Endothelial cell of umbilical vein (primary cell): ENCODE results near the gene USP36. TPM values are rescaled to one million over a fixed set of nuclear protein-coding genes. Genes with fewer than 3 reads are reported as not detected.

Experiments
- BruUV-seq: library from RNA; stranded (reverse); fragments of 400-500 nt; replicated peaks from 2 replicates; lab custom pipeline; 2021; lab: Mats Ljungman, UMichigan
- CTCF ChIA-PET: fragments of 300-600, 350-600 bp; sonication (Branson Sonifier 250); formaldehyde crosslinking; loops from one replicate; lab custom pipeline; 2021; ENCODE audit warnings: antibody characterized with exemption, inconsistent platforms; lab: Charles Lee
- POLR2A ChIA-PET: fragments of 300-600, 350-600 bp; sonication (Branson Sonifier 250); formaldehyde crosslinking; loops from one replicate; lab custom pipeline; 2021; ENCODE audit warnings: antibody characterized with exemption, inconsistent platforms; lab: Charles Lee
- DNase-seq: peaks from one replicate; pipeline ENCODE4 v3.0.0-alpha.2; 2011; ENCODE audit warnings: low read depth, low spot score
- FAIRE-seq: peaks from 2 replicates; lab custom pipeline; 2011; peaks lifted over from hg19 to GRCh38; lab: Jason Lieb, UNC
- H2AFZ ChIP-seq: 2 replicates; pipeline ENCODE4 v1.6.0; 2012; ENCODE audit warnings: low read depth, low read length, control low read depth, inconsistent platforms
- H3K27ac ChIP-seq: 2 replicates; pipeline ENCODE4 v1.5.1; 2011; ENCODE audit warnings: low read depth, mild to moderate bottlenecking, control low read depth, low read length, moderate library complexity; ENCODE audit not compliant: insufficient read depth
- H3K27me3 ChIP-seq, 2 experiments: 2 replicates each; pipeline versions ENCODE4 v1.6.0 to v1.6.1; 2011; ENCODE audit warnings: low read length in 2 of 2, mixed read lengths in 1 of 2; ENCODE audit not compliant: control insufficient read depth in 2 of 2, insufficient read depth in 2 of 2
- H3K36me3 ChIP-seq, 2 experiments: 2 replicates in 1 of 2; 3 replicates in 1 of 2; pipeline ENCODE4 v1.5.1; 2011; ENCODE audit warnings: low read length in 2 of 2, mild to moderate bottlenecking in 1 of 2, moderate library complexity in 1 of 2; ENCODE audit not compliant: control insufficient read depth in 2 of 2, insufficient read depth in 2 of 2; ENCODE audit errors: extremely low read depth in 1 of 2
- H3K4me1 ChIP-seq: 3 replicates; pipeline ENCODE4 v1.5.1; 2011; ENCODE audit warnings: mild to moderate bottlenecking, low read length; ENCODE audit not compliant: control insufficient read depth, insufficient read depth; ENCODE audit errors: extremely low read depth
- H3K4me2 ChIP-seq: 2 replicates; pipeline ENCODE4 v1.6.1; 2011; ENCODE audit warnings: low read length, control low read depth, mixed read lengths; ENCODE audit not compliant: insufficient read depth
- H3K4me3 ChIP-seq, 3 experiments: fragments of 200-600 bp in 1 of 3; sonication (generic), shearing (Covaris generic) in 1 of 3; replicated peaks in 1 of 3; 2 replicates each; pipeline ENCODE4 v1.5.1; 2011 to 2016; ENCODE audit warnings: control low read depth in 3 of 3, low read length in 3 of 3, mild to moderate bottlenecking in 2 of 3, inconsistent platforms in 1 of 3, low read depth in 1 of 3, moderate library complexity in 1 of 3; ENCODE audit not compliant: insufficient read depth in 1 of 3
- H3K79me2 ChIP-seq: 2 replicates; pipeline ENCODE4 v1.6.0; 2012; ENCODE audit warnings: low read length, inconsistent platforms; ENCODE audit not compliant: control insufficient read depth, insufficient read depth
- H3K9ac ChIP-seq: replicated peaks from 2 replicates; pipeline ENCODE3; 2011; ENCODE audit warnings: low read length, control low read depth; ENCODE audit not compliant: insufficient read depth; ENCODE audit errors: extremely low read depth
- H3K9me1 ChIP-seq: replicated peaks from 3 replicates; pipeline ENCODE4 v1.6.0; 2011; ENCODE audit warnings: mild to moderate bottlenecking, low read length; ENCODE audit not compliant: control insufficient read depth, insufficient read depth; ENCODE audit errors: extremely low read depth
- H3K9me3 ChIP-seq: replicated peaks from 2 replicates; pipeline ENCODE4 v1.5.1; 2012; ENCODE audit warnings: low read length, inconsistent platforms; ENCODE audit not compliant: control insufficient read depth, insufficient read depth
- H4K20me1 ChIP-seq: replicated peaks from 2 replicates; pipeline ENCODE3; 2011; ENCODE audit warnings: mild to moderate bottlenecking, low read length; ENCODE audit not compliant: control insufficient read depth, insufficient read depth; ENCODE audit errors: extremely low read depth
- EZH2 ChIP-seq: IDR thresholded peaks from 2 replicates; pipeline ENCODE4 v1.6.1; 2012; ENCODE audit warnings: borderline replicate concordance, low read depth, mild to moderate bottlenecking, moderate library complexity, low read length, inconsistent platforms; ENCODE audit not compliant: severe bottlenecking
- FOS ChIP-seq: IDR thresholded peaks from 2 replicates; pipeline ENCODE4 v1.6.1; 2011; ENCODE audit warnings: mild to moderate bottlenecking, low read length, moderate library complexity, borderline replicate concordance; ENCODE audit not compliant: insufficient read depth
- GATA2 ChIP-seq: IDR thresholded peaks from 2 replicates; pipeline ENCODE4 v1.7.0; 2011; ENCODE audit warnings: low read depth, mild to moderate bottlenecking, moderate library complexity, mixed read lengths, low read length; ENCODE audit not compliant: insufficient read length, insufficient read depth
- JUN ChIP-seq: IDR thresholded peaks from 2 replicates; pipeline ENCODE4 v1.6.1; 2011; ENCODE audit warnings: borderline replicate concordance, low read depth; ENCODE audit not compliant: insufficient read length, insufficient read depth
- MAX ChIP-seq: IDR thresholded peaks from 2 replicates; pipeline ENCODE4 v1.6.1; 2011; ENCODE audit not compliant: insufficient read depth, insufficient read length
- MYC ChIP-seq: IDR thresholded peaks from one replicate; pipeline ENCODE4 v1.6.1; 2011; ENCODE audit warnings: mild to moderate bottlenecking, low read depth, low read length
- POLR2A ChIP-seq: IDR thresholded peaks from 2 replicates; pipeline ENCODE4 v1.6.1; 2012; ENCODE audit warnings: low read depth, mild to moderate bottlenecking, control low read depth, low read length
- POLR2AphosphoS5 ChIP-seq: IDR thresholded peaks from 2 replicates; pipeline ENCODE4 v1.6.1; 2012; ENCODE audit warnings: low read depth, mild to moderate bottlenecking, control low read depth, low read length, moderate library complexity; ENCODE audit not compliant: insufficient read depth
- dilution Hi-C: fragments of 300-500 bp; cut with MboI; formaldehyde crosslinking; loops from one replicate; pipeline ENCODE4 v1.15.0; 2019; ENCODE audit warnings: low sequenced_read_pairs; ENCODE audit not compliant: extremely low pct_ligation_motif_present
- intact Hi-C: fragments of 100-400 bp; cut with micrococcal nuclease; formaldehyde crosslinking; loops from one replicate; pipeline ENCODE4 v1.10.0; 2022
- polyA plus RNA-seq, 4 experiments: library from polyadenylated mRNA; depleted of rRNA in 3 of 4; stranded (reverse) in 3 of 4; unstranded in 1 of 4; fragments of >200 nt; gene quantifications; 2 replicates each; pipeline versions ENCODE4 v1.2.1 to v1.2.3, GENCODE V29; 2011 to 2012; ENCODE audit warnings: missing spikeins in 1 of 4
- total RNA-seq: library from RNA; stranded (reverse); gene quantifications from 2 replicates; pipeline ENCODE4 v1.2.3, GENCODE V29; 2021
- TF ChIP-seq, protein P1 (sequence below), 2 donors: IDR thresholded peaks; 1 replicate in 1 of 2; 2 replicates in 1 of 2; pipeline ENCODE4 v1.5.1; 2011; ENCODE audit warnings: low read length in 2 of 2, mild to moderate bottlenecking in 2 of 2, moderate library complexity in 2 of 2, control low read depth in 1 of 2, inconsistent platforms in 1 of 2, low read depth in 1 of 2; ENCODE audit not compliant: insufficient read depth in 1 of 2; ENCODE audit errors: extremely low read depth in 1 of 2

The USP36 gene
- total and polyA plus RNA-seq, 2 donors (not counting 3 experiments of a cell fraction or from before 2014, with no cell fraction given), result 29.8 to 46.6 TPM

DNA sequence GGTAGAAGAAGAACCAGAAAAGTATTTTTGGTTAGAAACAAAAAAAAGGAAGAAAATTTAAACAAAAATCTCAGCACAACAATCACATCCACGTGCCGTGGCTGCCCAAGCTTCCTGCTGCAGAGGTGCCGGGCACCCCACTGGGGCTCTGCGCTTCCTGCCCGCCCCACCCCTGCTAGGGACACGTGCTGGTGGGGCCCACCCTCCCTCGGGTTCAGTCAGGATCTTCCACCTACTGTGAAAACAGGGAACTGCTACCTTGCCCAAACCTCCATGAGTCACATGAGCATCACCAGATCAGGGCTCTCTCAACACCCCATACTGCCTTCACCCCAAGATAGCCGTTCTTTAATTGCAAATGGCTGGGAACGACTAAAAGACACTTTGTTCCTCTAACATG, 34.2 kb downstream of the USP36 start:
- Histone ChIP-seq H3K9me1 (no peaks in the 10 kb centered on the region), H3K36me3 (peaks cover 23 to 31% of the 10 kb centered on the region in 2 experiments), H3K79me2 (no peaks in the 10 kb centered on the region), H3K4me2 (no peak overlapping the region), H3K27me3 (no peaks in the 10 kb centered on the region), H3K4me3 (no peak overlapping the region), H3K4me1 (peaks cover 8% of the 10 kb centered on the region), H3K27ac (no peak overlapping the region), H3K9me3 (no peaks in the 10 kb centered on the region), H4K20me1 (no peaks in the 10 kb centered on the region), H3K9ac (no peak overlapping the region), H2AFZ (no peak overlapping the region)
- dilution Hi-C loops, result no loop called here
- no peak for FAIRE-seq
- ChIA-PET POLR2A (no interaction called here), CTCF (no interaction called here)
- intact Hi-C loops, result no loop called here
- BruUV-seq, result no TSS peak
- TF ChIP-seq FOS (no peak), POLR2A (no peak), POLR2AphosphoS5 (no peak), GATA2 (no peak), MYC (no peak), EZH2 (no peak), JUN (no peak), MAX (no peak)
- TF ChIP-seq, protein P1, sequence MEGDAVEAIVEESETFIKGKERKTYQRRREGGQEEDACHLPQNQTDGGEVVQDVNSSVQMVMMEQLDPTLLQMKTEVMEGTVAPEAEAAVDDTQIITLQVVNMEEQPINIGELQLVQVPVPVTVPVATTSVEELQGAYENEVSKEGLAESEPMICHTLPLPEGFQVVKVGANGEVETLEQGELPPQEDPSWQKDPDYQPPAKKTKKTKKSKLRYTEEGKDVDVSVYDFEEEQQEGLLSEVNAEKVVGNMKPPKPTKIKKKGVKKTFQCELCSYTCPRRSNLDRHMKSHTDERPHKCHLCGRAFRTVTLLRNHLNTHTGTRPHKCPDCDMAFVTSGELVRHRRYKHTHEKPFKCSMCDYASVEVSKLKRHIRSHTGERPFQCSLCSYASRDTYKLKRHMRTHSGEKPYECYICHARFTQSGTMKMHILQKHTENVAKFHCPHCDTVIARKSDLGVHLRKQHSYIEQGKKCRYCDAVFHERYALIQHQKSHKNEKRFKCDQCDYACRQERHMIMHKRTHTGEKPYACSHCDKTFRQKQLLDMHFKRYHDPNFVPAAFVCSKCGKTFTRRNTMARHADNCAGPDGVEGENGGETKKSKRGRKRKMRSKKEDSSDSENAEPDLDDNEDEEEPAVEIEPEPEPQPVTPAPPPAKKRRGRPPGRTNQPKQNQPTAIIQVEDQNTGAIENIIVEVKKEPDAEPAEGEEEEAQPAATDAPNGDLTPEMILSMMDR (IDR thresholded peaks at IDR 0.05; ENCODE audit: extremely low read depth in 1 of 2, insufficient read depth in 1 of 2, low read depth in 1 of 2, low read length in 2 of 2), result no peak
- no peak for DNase-seq
